HepG2 (cell line): ENCODE measurements around the gene SPATA32. TPM values are rescaled to one million over a fixed set of nuclear protein-coding genes. Genes with fewer than 3 reads are reported as not detected.

Experiments used
- ATAC-seq: fragments of 200-7000 bp; cut with Tn5 transposase; 3 replicates; pipeline ENCODE4 v1.9.1; 2020; ENCODE audit warnings: mild to moderate bottlenecking, moderate library complexity
- BruUV-seq: library from RNA; stranded (reverse); fragments of 400-500 nt; replicated peaks from 2 replicates; lab custom pipeline; 2021; lab: Mats Ljungman, UMichigan
- CTCF ChIA-PET: fragments of 300-600 bp; formaldehyde crosslinking; extraction: SDS; loops from one replicate; lab custom pipeline; 2021; ENCODE audit warnings: low total read pairs, inconsistent platforms, low intra/inter-chr PET ratio; lab: Yijun Ruan, JAX
- POLR2A ChIA-PET: fragments of 350-600 bp; sonication (Branson Sonifier 250); formaldehyde crosslinking; loops from one replicate; lab custom pipeline; 2020; ENCODE audit warnings: antibody characterized with exemption, inconsistent platforms; lab: Yijun Ruan, JAX
- DNase-seq: peaks from one replicate; pipeline ENCODE4 v3.0.0-alpha.2; 2015; ENCODE audit warnings: low spot score
- FAIRE-seq: peaks from 3 replicates; lab custom pipeline; 2011; peaks lifted over from hg19 to GRCh38; lab: Jason Lieb, UNC
- H2AFZ ChIP-seq: one replicate; pipeline ENCODE4 v1.6.1; 2011; ENCODE audit warnings: low read length, inconsistent platforms
- H3K27ac ChIP-seq: fragments of 300-600 bp; 3 replicates; pipeline ENCODE4 v1.8.0; 2011; ENCODE audit warnings: mixed run types, mild to moderate bottlenecking, mixed read lengths, low read length, inconsistent platforms; ENCODE audit not compliant: insufficient read depth; ENCODE audit errors: extremely low read length
- H3K27me3 ChIP-seq, 2 experiments: fragments of 200-600 bp in 1 of 2; 2 replicates in 1 of 2; 3 replicates in 1 of 2; pipeline versions ENCODE4 v1.6.0 to v1.8.0; 2011; ENCODE audit warnings: low read length in 2 of 2, mild to moderate bottlenecking in 2 of 2, moderate library complexity in 2 of 2, inconsistent platforms in 1 of 2; ENCODE audit not compliant: insufficient read depth in 2 of 2, control insufficient read depth in 1 of 2
- H3K36me3 ChIP-seq, 2 experiments: fragments of 200-600 bp in 1 of 2; replicated peaks in 1 of 2; 2 replicates in 1 of 2; 3 replicates in 1 of 2; pipeline versions ENCODE4 v1.5.1 to v1.8.0; 2011; ENCODE audit warnings: low read length in 2 of 2, inconsistent platforms in 1 of 2; ENCODE audit not compliant: insufficient read depth in 2 of 2, control insufficient read depth in 1 of 2
- H3K4me1 ChIP-seq: 2 replicates; pipeline ENCODE4 v1.5.1; 2012; ENCODE audit warnings: low read length, inconsistent platforms; ENCODE audit not compliant: insufficient read depth
- H3K4me2 ChIP-seq: 2 replicates; pipeline ENCODE4 v1.6.0; 2011; ENCODE audit warnings: low read depth, low read length, inconsistent platforms
- H3K4me3 ChIP-seq, 3 experiments: fragments of 200-600 bp in 1 of 3; sonication (generic), shearing (Covaris generic) in 1 of 3; replicated peaks in 1 of 3; 2 replicates each; pipeline ENCODE4 v1.5.1; 2011 to 2016; ENCODE audit warnings: low read length in 3 of 3, inconsistent platforms in 2 of 3, low read depth in 2 of 3, mild to moderate bottlenecking in 2 of 3, control low read depth in 1 of 3, mixed read lengths in 1 of 3; ENCODE audit not compliant: insufficient read depth in 1 of 3
- H3K79me2 ChIP-seq: one replicate; pipeline ENCODE4 v1.6.1; 2011; ENCODE audit warnings: low read length, inconsistent platforms; ENCODE audit not compliant: insufficient read depth
- H3K9ac ChIP-seq: 2 replicates; pipeline ENCODE4 v1.6.0; 2011; ENCODE audit warnings: mild to moderate bottlenecking, low read depth, low read length, inconsistent platforms; ENCODE audit not compliant: insufficient read depth
- H3K9me3 ChIP-seq: 2 replicates; pipeline ENCODE4 v1.5.1; 2012; ENCODE audit warnings: mild to moderate bottlenecking, low read length
- H4K20me1 ChIP-seq: 2 replicates; pipeline ENCODE4 v1.6.0; 2011; ENCODE audit warnings: inconsistent platforms, mild to moderate bottlenecking, low read length, moderate library complexity; ENCODE audit not compliant: insufficient read depth
- REXO4 ChIP-seq: sonication (generic); formaldehyde crosslinking; IDR thresholded peaks from 2 replicates; pipeline ENCODE4 v1.8.0; 2022; ENCODE audit warnings: missing genetic modification reagents, mild to moderate bottlenecking, borderline replicate concordance
- ZNF703 ChIP-seq: sonication (generic); formaldehyde crosslinking; IDR thresholded peaks from 2 replicates; pipeline ENCODE4 v1.5.1; 2020; ENCODE audit warnings: missing genetic modification reagents, mild to moderate bottlenecking, moderate library complexity, borderline replicate concordance
- WGBS: methylation state at CpG from one replicate; pipeline ENCODE4 v1.1.6; 2017; ENCODE audit warnings: low lambda C conversion rate; 5-methylcytosine and 5-hydroxymethylcytosine counted together
- in situ Hi-C: cut with HindIII; loops from 2 replicates; pipeline ENCODE4 v1.10.0; 2017; ENCODE audit warnings: low pct_unique_long_range_greater_than_20kb; ENCODE audit not compliant: extremely low pct_ligation_motif_present
- intact Hi-C: fragments of 100-400 bp; cut with micrococcal nuclease; formaldehyde crosslinking; loops from one replicate; pipeline ENCODE4 v1.10.0; 2022; ENCODE audit not compliant: unreplicated experiment
- polyA plus RNA-seq, 8 experiments: library from polyadenylated mRNA; depleted of rRNA in 3 of 8; stranded (reverse) in 7 of 8; unstranded in 1 of 8; fragments of >200 nt; fragmentation: Illumina TruSeq in 4 of 8; extraction: Trizol in 4 of 8; gene quantifications; 2 replicates each; pipeline versions ENCODE4 v1.2.1 to v1.2.3, GENCODE V29; 2011 to 2016; ENCODE audit warnings: low read depth in 4 of 8, missing spikeins in 1 of 8, mixed read lengths in 1 of 8; ENCODE audit not compliant: insufficient read depth in 1 of 8
- total RNA-seq, 5 experiments: library from RNA; depleted of rRNA; stranded (reverse); fragments of >200 nt; fragmentation: Illumina TruSeq; extraction: Trizol; gene quantifications; 2 replicates each; pipeline ENCODE4 v1.2.3, GENCODE V29; 2016; ENCODE audit warnings: low read depth in 1 of 5
- TF ChIP-seq, protein P1 (sequence below): sonication (generic); formaldehyde crosslinking; IDR thresholded peaks from 2 replicates; pipeline ENCODE4 v1.5.1; 2020; ENCODE audit warnings: mild to moderate bottlenecking, missing genetic modification reagents, moderate library complexity

SPATA32 gene
- total and polyA plus RNA-seq, 2 of the 13 experiments (the other 11 are each of a cell fraction or from before 2014, with no cell fraction given): not detected

GRCh38 chr17:45222996-45223538 is 38.8 kb downstream of the SPATA32 start:
- Histone ChIP-seq H3K9me3 (no peaks in the 10 kb centered on the region), H3K27me3 (peaks cover 25 to 65% of the 10 kb centered on the region in 2 experiments; a peak in 4 of 5 replicates), H3K9ac (no peak overlapping the region), H4K20me1 (no peaks in the 10 kb centered on the region), H3K4me1 (peaks cover 37% of the 10 kb centered on the region), H3K4me3 (no peak overlapping the region), H3K27ac (no peak overlapping the region), H3K4me2 (no peak overlapping the region), H3K79me2 (no peaks in the 10 kb centered on the region), H3K36me3 (no peaks in the 10 kb centered on the region), H2AFZ (no peak overlapping the region)
- TF ChIP-seq ZNF703 (CRISPR knock-in tag) (no peak), REXO4 (no peak)
- TF ChIP-seq, protein P1, sequence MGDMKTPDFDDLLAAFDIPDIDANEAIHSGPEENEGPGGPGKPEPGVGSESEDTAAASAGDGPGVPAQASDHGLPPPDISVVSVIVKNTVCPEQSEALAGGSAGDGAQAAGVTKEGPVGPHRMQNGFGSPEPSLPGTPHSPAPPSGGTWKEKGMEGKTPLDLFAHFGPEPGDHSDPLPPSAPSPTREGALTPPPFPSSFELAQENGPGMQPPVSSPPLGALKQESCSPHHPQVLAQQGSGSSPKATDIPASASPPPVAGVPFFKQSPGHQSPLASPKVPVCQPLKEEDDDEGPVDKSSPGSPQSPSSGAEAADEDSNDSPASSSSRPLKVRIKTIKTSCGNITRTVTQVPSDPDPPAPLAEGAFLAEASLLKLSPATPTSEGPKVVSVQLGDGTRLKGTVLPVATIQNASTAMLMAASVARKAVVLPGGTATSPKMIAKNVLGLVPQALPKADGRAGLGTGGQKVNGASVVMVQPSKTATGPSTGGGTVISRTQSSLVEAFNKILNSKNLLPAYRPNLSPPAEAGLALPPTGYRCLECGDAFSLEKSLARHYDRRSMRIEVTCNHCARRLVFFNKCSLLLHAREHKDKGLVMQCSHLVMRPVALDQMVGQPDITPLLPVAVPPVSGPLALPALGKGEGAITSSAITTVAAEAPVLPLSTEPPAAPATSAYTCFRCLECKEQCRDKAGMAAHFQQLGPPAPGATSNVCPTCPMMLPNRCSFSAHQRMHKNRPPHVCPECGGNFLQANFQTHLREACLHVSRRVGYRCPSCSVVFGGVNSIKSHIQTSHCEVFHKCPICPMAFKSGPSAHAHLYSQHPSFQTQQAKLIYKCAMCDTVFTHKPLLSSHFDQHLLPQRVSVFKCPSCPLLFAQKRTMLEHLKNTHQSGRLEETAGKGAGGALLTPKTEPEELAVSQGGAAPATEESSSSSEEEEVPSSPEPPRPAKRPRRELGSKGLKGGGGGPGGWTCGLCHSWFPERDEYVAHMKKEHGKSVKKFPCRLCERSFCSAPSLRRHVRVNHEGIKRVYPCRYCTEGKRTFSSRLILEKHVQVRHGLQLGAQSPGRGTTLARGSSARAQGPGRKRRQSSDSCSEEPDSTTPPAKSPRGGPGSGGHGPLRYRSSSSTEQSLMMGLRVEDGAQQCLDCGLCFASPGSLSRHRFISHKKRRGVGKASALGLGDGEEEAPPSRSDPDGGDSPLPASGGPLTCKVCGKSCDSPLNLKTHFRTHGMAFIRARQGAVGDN (CRISPR knock-in tag): peak; percentile 20; the same call in 1 of the 2 replicates
- intact Hi-C loops: no loop called here
- DNase-seq (no peak), ATAC-seq (no peak), FAIRE-seq (no peak)
- ChIA-PET POLR2A (no interaction called here), CTCF (no interaction called here)
- in situ Hi-C loops: no loop called here
- BruUV-seq: no TSS peak
- WGBS: 39% methylated on average over 6 of the region's 8 CpGs
